Measurements from ENCODE around the gene PLEKHG3.

PLEKHG3 gene

DNA sequence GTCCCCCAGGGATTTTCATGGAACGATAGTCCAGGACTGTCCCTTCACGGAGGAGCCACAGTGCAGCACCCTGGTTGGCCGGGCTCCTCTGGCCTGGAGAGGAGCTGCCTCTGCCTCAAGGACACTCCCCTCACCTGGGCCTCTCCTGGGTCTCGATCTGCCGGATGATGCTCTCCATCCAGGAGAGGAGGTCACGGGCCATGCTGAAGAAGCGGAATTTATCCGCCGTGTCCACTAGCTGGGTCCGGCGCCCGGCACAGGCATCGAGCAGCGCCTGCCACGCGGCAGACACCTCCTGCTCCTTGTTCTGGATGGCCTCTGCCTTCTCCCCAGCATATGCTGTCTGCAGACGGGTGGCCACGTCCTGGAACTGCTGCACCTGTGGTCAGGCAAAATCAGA, 66.5 kb downstream of the PLEKHG3 start:
- no peak for DNase-seq (ENCODE audit: low spot score)
- TF ChIP-seq, protein P1, sequence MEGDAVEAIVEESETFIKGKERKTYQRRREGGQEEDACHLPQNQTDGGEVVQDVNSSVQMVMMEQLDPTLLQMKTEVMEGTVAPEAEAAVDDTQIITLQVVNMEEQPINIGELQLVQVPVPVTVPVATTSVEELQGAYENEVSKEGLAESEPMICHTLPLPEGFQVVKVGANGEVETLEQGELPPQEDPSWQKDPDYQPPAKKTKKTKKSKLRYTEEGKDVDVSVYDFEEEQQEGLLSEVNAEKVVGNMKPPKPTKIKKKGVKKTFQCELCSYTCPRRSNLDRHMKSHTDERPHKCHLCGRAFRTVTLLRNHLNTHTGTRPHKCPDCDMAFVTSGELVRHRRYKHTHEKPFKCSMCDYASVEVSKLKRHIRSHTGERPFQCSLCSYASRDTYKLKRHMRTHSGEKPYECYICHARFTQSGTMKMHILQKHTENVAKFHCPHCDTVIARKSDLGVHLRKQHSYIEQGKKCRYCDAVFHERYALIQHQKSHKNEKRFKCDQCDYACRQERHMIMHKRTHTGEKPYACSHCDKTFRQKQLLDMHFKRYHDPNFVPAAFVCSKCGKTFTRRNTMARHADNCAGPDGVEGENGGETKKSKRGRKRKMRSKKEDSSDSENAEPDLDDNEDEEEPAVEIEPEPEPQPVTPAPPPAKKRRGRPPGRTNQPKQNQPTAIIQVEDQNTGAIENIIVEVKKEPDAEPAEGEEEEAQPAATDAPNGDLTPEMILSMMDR (IDR thresholded peaks at IDR 0.05; ENCODE audit: extremely low read depth, missing control alignments): no peak

DNA sequence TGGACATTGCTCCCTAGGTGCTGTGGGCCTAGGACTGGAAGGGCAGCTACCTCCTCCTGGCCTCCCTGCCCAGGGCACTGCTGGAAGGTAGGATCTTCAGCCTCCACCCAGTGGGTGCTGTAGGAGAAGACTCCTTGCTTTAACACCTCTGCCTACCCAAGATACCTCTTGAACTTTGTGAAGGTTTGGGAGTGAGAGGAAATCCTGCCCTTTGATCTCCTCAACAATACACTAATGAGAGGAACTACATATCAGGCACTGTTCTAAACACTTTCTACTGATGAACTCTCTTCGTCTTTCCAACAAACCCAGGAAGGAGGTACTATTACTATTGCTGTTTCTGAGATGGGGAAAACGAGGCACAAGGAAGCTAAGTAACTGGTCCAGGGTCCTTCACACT, 66.9 kb downstream of the PLEKHG3 start:
- TF ChIP-seq, protein P1 (IDR thresholded peaks at IDR 0.05; ENCODE audit: extremely low read depth, missing control alignments): no peak

DNA sequence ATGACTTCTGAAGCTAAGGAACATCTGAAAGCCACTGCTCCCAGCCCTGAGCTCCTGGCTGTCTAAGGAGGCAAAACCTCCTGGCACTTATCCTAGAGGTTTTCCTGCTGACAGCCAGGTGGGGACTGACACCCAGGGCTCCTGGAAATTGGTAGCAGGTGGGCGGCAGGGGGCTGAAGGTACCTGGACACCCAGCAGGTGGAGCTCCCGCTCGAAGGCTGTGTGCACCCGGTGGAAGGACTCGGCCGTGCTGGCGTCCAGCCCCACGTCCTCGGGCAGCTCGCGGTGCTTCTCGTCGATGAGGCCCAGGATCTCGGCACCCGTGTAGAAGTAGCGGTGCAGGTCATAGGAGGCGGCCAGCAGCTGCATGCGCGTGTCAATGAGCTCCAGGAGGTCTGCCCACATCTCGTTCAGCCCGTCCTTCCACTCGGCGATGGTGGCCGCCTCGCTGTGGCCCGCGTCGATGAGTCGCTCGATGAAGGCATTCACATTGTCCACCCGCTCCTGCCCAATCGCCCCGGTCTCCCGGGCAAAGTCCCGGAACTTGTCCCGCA, 68.2 kb downstream of the PLEKHG3 start:
- no peak for DNase-seq (ENCODE audit: low spot score)
- TF ChIP-seq, protein P1 (IDR thresholded peaks at IDR 0.05; ENCODE audit: extremely low read depth, missing control alignments): no peak

More for the DNA sequence above, 66.9 kb downstream of the PLEKHG3 start:
- no peak for DNase-seq (ENCODE audit: low spot score)

DNA sequence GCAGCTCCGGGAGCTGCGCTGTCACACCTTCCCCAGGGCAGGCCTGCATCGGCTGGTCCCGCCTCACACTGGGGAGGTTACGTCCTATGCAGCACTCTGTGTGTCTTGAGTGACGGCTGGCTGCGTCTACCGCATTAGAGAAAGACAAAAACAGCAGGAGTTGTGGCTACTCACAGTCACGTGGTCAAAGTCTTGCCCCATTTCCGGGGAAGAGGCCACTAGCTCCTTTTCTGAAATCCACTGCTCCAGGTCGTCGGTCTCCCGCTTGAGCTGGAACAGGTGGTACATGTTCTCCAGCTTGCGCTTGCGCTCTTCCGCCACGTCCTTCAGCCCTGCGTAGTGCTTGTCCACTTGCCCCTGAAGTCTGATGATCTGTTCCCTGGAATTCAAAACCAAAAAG, 68.8 kb downstream of the PLEKHG3 start:
- TF ChIP-seq, protein P1 (IDR thresholded peaks at IDR 0.05; ENCODE audit: extremely low read depth, missing control alignments): no peak
- DNase-seq (ENCODE audit: low spot score): no peak

DNA sequence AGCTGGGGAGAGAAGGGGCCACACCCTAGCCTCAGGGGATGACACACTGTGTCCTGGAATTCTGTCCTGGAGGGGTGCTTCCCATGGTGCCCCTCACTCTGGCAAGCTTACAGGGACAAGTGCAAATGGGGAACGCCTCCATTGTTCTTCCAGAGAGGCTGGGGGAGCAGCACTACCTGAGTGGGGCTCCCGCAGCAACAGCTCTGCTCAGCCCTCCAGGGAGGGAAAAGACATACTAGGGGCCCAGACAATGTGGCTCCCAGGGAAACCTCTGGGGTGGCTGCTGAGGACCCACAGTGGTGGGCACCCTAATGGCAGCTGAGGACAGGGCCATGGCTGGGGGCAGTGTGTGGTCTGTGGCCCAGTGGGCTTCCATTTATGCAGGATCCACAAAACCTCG, 69.4 kb downstream of the PLEKHG3 start:
- no peak for DNase-seq (ENCODE audit: low spot score)
- TF ChIP-seq, protein P1 (IDR thresholded peaks at IDR 0.05; ENCODE audit: extremely low read depth, missing control alignments): no peak

DNA sequence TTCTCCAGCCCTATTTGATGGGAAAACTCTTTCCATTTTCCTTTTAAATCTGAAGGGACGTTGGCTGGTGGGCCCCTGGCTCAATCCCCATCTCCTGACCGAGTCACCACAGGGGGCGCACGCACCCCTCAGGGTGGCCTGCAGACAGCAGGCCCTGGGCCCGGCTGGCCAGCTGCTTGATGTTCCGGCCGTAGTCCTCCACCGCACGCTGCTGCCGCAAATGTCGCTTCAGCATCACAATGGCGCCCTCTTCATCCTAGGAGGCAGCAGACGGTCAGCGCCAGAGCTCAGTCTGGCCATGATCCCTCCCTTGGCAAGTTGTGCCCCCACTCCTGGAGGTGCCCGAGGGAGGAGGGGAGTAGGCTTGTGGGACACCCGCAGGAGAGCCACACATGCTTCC, 70.0 kb downstream of the PLEKHG3 start:
- DNase-seq (ENCODE audit: low spot score): no peak
- TF ChIP-seq, protein P1 (IDR thresholded peaks at IDR 0.05; ENCODE audit: extremely low read depth, missing control alignments): no peak

DNA sequence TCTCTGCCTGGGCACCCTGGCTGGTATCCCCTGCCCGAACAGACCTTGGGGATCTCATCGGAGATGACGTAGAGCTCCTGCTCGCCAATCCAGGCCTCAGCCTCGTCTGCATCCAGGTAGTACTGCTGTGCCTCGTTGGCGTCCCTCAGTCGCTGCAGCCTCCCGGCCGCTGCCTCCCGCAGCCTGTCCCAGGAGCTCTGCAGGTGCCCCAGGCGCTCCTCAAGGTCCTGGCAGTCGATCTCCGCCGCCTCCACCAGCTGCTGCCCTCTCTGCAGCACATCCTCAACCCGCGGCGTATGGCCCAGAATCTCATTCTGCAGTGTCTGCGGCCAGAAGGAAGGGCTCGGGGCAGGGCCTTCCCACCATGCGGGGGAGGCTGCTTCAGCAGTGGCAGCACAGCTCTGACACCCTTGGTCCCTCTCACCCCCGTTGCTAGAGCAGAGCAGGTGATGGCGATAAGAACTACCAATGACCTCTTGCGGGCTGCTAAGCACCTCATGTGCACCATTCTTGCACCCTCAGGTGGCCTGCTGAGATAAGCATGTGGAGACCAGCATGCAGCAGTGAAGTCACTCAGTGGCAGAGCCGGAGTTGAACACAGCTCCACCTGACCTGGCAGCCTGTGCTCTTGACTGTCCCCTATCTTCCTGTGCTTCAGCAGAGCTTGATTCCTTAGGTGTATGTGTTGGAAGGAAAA, 71.0 kb downstream of the PLEKHG3 start:
- TF ChIP-seq, protein P1 (IDR thresholded peaks at IDR 0.05; ENCODE audit: extremely low read depth, missing control alignments): no peak
- DNase-seq (ENCODE audit: low spot score): no peak
